Ishikawa (cell line): Measurements from ENCODE around the gene TACC2.

Experiments
- CEBPB ChIP-seq: IDR thresholded peaks from 2 replicates; pipeline ENCODE4 v1.6.1; 2012
- CREB1 ChIP-seq: IDR thresholded peaks from 2 replicates; pipeline ENCODE4 v1.6.1; 2012; ENCODE audit warnings: low read depth
- EGR1 ChIP-seq: IDR thresholded peaks from 2 replicates; pipeline ENCODE4 v1.6.1; 2012
- EP300 ChIP-seq: IDR thresholded peaks from 2 replicates; pipeline ENCODE4 v1.6.1; 2012; ENCODE audit warnings: borderline replicate concordance
- FOXM1 ChIP-seq: IDR thresholded peaks from 2 replicates; pipeline ENCODE4 v1.6.1; 2012; ENCODE audit warnings: low read depth, borderline replicate concordance
- MAX ChIP-seq: IDR thresholded peaks from 2 replicates; pipeline ENCODE4 v1.6.1; 2012
- NFIC ChIP-seq: IDR thresholded peaks from 2 replicates; pipeline ENCODE4 v1.6.1; 2012
- RAD21 ChIP-seq: IDR thresholded peaks from 2 replicates; pipeline ENCODE4 v1.6.1; 2012; ENCODE audit warnings: low read depth
- REST ChIP-seq: IDR thresholded peaks from 2 replicates; pipeline ENCODE4 v1.6.1; 2012; ENCODE audit warnings: low read depth, mild to moderate bottlenecking
- TAF1 ChIP-seq: IDR thresholded peaks from 2 replicates; pipeline ENCODE4 v1.6.1; 2012; ENCODE audit warnings: low read depth, mild to moderate bottlenecking
- TCF12 ChIP-seq: IDR thresholded peaks from 2 replicates; pipeline ENCODE4 v1.6.1; 2012; ENCODE audit warnings: low read depth
- TEAD4 ChIP-seq: IDR thresholded peaks from 2 replicates; pipeline ENCODE4 v1.6.1; 2012
- USF1 ChIP-seq: IDR thresholded peaks from 2 replicates; pipeline ENCODE4 v1.6.1; 2012
- YY1 ChIP-seq: IDR thresholded peaks from 2 replicates; pipeline ENCODE4 v1.6.1; 2012; ENCODE audit warnings: low read depth
- ZBTB7A ChIP-seq: IDR thresholded peaks from 2 replicates; pipeline ENCODE4 v1.6.1; 2012; ENCODE audit warnings: low read depth

TACC2 gene

GRCh38 chr10:122221958-122222357 is 233.0 kb downstream of the TACC2 start:
- no peak for TF ChIP-seq CREB1
- TF ChIP-seq MAX = no peak
- no peak for TF ChIP-seq FOXM1
- TF ChIP-seq NFIC = no peak
- no peak for TF ChIP-seq USF1
- TF ChIP-seq ZBTB7A = no peak
- TF ChIP-seq YY1 = no peak
- TF ChIP-seq EP300 = no peak
- no peak for TF ChIP-seq REST
- TF ChIP-seq RAD21 = no peak
- no peak for TF ChIP-seq TCF12
- no peak for TF ChIP-seq TAF1
- TF ChIP-seq EGR1 = no peak
- no peak for TF ChIP-seq TEAD4
- no peak for TF ChIP-seq CEBPB

GRCh38 chr10:122222638-122223037 is 233.7 kb downstream of the TACC2 start:
- TF ChIP-seq RAD21 = no peak
- no peak for TF ChIP-seq USF1
- TF ChIP-seq YY1 = no peak
- TF ChIP-seq ZBTB7A = no peak
- no peak for TF ChIP-seq NFIC
- no peak for TF ChIP-seq CEBPB

- TF ChIP-seq REST = no peak
- no peak for TF ChIP-seq RAD21
- TF ChIP-seq TCF12 = no peak
- no peak for TF ChIP-seq ZBTB7A
- TF ChIP-seq EGR1 = no peak
- TF ChIP-seq CREB1 = no peak
- TF ChIP-seq USF1 = no peak
- no peak for TF ChIP-seq YY1
- no peak for TF ChIP-seq CEBPB
- TF ChIP-seq TAF1 = no peak
- no peak for TF ChIP-seq NFIC
- TF ChIP-seq TEAD4 = no peak
- TF ChIP-seq EP300 = no peak
- no peak for TF ChIP-seq FOXM1
- TF ChIP-seq MAX = no peak
These were observed 235.2 kb downstream of the TACC2 start for GRCh38 chr10:122224159-122224558.

GRCh38 chr10:122225330-122225729 is 236.4 kb downstream of the TACC2 start:
- TF ChIP-seq EGR1 (no peak), CREB1 (no peak), REST (no peak), YY1 (no peak), TAF1 (no peak), RAD21 (no peak), MAX (no peak), FOXM1 (no peak), TEAD4 (no peak), TCF12 (no peak)
